Endodermal cell (in vitro differentiated cells): ENCODE data around the gene SMARCE1. TPM values are rescaled to one million over a fixed set of nuclear protein-coding genes. Genes with fewer than 3 reads are reported as not detected.

Source experiments
- DNase-seq: peaks from one replicate; pipeline ENCODE4 v3.0.0-alpha.2; 2017
- H3K27ac ChIP-seq: 2 replicates; pipeline ENCODE4 v1.5.1; 2013; ENCODE audit warnings: mild to moderate bottlenecking, low read depth, low read length, moderate library complexity
- H3K27me3 ChIP-seq: 2 replicates; pipeline ENCODE4 v1.6.1; 2013; ENCODE audit warnings: mild to moderate bottlenecking, low read length, moderate library complexity; ENCODE audit not compliant: insufficient read depth, control insufficient read depth, poor library complexity, severe bottlenecking
- H3K36me3 ChIP-seq: 2 replicates; pipeline ENCODE4 v1.7.0; 2013; ENCODE audit warnings: mild to moderate bottlenecking, low read length, moderate library complexity; ENCODE audit not compliant: control insufficient read depth, insufficient read depth
- H3K4me1 ChIP-seq: one replicate; pipeline ENCODE4 v1.7.0; 2013; ENCODE audit warnings: low read length; ENCODE audit not compliant: control insufficient read depth, insufficient read depth
- H3K4me3 ChIP-seq: 2 replicates; pipeline ENCODE4 v1.5.1; 2013; ENCODE audit warnings: mild to moderate bottlenecking, low read length, moderate library complexity
- H3K9ac ChIP-seq: 2 replicates; pipeline ENCODE4 v1.6.1; 2013; ENCODE audit warnings: mild to moderate bottlenecking, low read length, moderate library complexity; ENCODE audit not compliant: poor library complexity, severe bottlenecking; ENCODE audit errors: extremely low read depth
- H3K9me3 ChIP-seq: 2 replicates; pipeline ENCODE4 v1.6.1; 2013; ENCODE audit warnings: mild to moderate bottlenecking, low read length, moderate library complexity; ENCODE audit not compliant: control insufficient read depth
- H3K27ac Mint-ChIP-seq: 2 replicates; pipeline ENCODE4 v1.8.0; 2020; ENCODE audit warnings: mixed read lengths
- H3K27me3 Mint-ChIP-seq: 2 replicates; pipeline ENCODE4 v1.8.0; 2021; ENCODE audit warnings: mild to moderate bottlenecking, mixed read lengths; ENCODE audit not compliant: insufficient read depth
- H3K36me3 Mint-ChIP-seq: 2 replicates; pipeline ENCODE4 v1.8.0; 2020; ENCODE audit warnings: low read depth, mixed read lengths
- H3K4me1 Mint-ChIP-seq: 2 replicates; pipeline ENCODE4 v1.8.0; 2020; ENCODE audit warnings: mixed read lengths
- H3K4me3 Mint-ChIP-seq: 2 replicates; pipeline ENCODE4 v1.8.0; 2020; ENCODE audit warnings: mild to moderate bottlenecking, moderate library complexity, mixed read lengths
- H3K9me3 Mint-ChIP-seq: 2 replicates; pipeline ENCODE4 v1.8.0; 2020; ENCODE audit warnings: mild to moderate bottlenecking, mixed read lengths
- CTCF ChIP-seq: fragments of 200-600 bp; sonication (generic); conservative IDR thresholded peaks from 2 replicates; pipeline ENCODE4 v1.5.0; 2021; ENCODE audit warnings: antibody characterized with exemption, mild to moderate bottlenecking
- WGBS, 2 experiments: methylation state at CpG; one replicate each; pipeline versions ENCODE4 v1.1.5 to v1.1.7; 2013; ENCODE audit warnings: missing lambda C conversion rate in 2 of 2, mixed read lengths in 1 of 2; ENCODE audit not compliant: insufficient coverage in 1 of 2, insufficient read length in 1 of 2; 5-methylcytosine and 5-hydroxymethylcytosine counted together
- total RNA-seq, 2 donors: library from RNA; stranded (reverse); fragmentation: NEBNext Ultra II Directional in 1 of 2; extraction: Animal tissue kit (Norgen Biotek cat#: 25700) in 1 of 2; gene quantifications; 2 replicates in 1 of 2; 3 replicates in 1 of 2; pipeline ENCODE4 v1.2.1, GENCODE V29; 2021

SMARCE1 gene
- total RNA-seq, 2 donors from 2014 or later: 156 to 191 TPM

DNA sequence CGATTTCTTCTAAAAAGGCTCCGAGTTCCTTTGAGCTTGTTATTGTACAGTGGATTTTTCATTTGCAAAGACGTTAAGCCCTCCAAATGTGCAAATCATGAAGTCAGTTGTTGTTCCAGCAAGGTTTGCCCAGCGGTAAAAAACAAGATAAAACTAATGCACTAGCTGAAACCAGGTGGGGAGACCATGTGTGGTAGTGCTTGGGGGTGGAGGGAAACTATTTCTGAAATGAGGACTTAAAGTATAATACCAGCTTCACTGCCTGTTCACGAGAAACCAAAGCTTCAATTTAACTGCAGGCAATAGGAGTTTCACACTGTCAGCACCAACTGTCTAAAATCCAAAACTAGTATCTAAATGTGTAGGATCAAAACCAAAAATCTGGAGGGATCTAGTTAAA is 22.3 kb downstream of the SMARCE1 start:
- H3K27me3 ChIP-seq: no peaks in the 10 kb centered on the region
- no peak overlapping the region for H3K27ac ChIP-seq
- no peak overlapping the region for H3K27ac Mint-ChIP-seq
- H3K4me1 ChIP-seq: peaks cover 12% of the 10 kb centered on the region
- H3K4me1 Mint-ChIP-seq: peaks cover 24% of the 10 kb centered on the region
- no peaks in the 10 kb centered on the region for H3K9me3 Mint-ChIP-seq
- H3K4me3 ChIP-seq: no peak overlapping the region
- 64 to 65% methylated on average over 5 of the region's 5 CpGs for WGBS, 2 experiments
- no peak overlapping the region for H3K4me3 Mint-ChIP-seq
- no peaks in the 10 kb centered on the region for H3K9me3 ChIP-seq
- no peaks in the 10 kb centered on the region for H3K27me3 Mint-ChIP-seq
- H3K36me3 ChIP-seq: peaks cover 30% of the 10 kb centered on the region
- no peak overlapping the region for H3K9ac ChIP-seq
- peaks cover 30% of the 10 kb centered on the region for H3K36me3 Mint-ChIP-seq
- no peak for TF ChIP-seq CTCF
- DNase-seq: no peak

- H3K4me1 Mint-ChIP-seq: peaks cover 28% of the 10 kb centered on the region
- no peak overlapping the region for H3K9ac ChIP-seq
- H3K9me3 Mint-ChIP-seq: no peaks in the 10 kb centered on the region
- no peak overlapping the region for H3K4me3 ChIP-seq
- 95 to 96% methylated on average over 10 to 12 of the region's 12 CpGs for WGBS, 2 experiments
- H3K4me1 ChIP-seq: peaks cover 12% of the 10 kb centered on the region
- peaks cover 13% of the 10 kb centered on the region for H3K36me3 ChIP-seq
- DNase-seq: no peak
- H3K27me3 Mint-ChIP-seq: no peaks in the 10 kb centered on the region
- H3K36me3 Mint-ChIP-seq: peaks cover 17% of the 10 kb centered on the region
- no peaks in the 10 kb centered on the region for H3K27me3 ChIP-seq
- H3K27ac ChIP-seq: no peak overlapping the region
- H3K4me3 Mint-ChIP-seq: no peak overlapping the region
- H3K9me3 ChIP-seq: no peaks in the 10 kb centered on the region
- TF ChIP-seq CTCF: no peak
- H3K27ac Mint-ChIP-seq: no peak overlapping the region
Measured at GRCh38 chr17:40623419-40624210, 24.0 kb downstream of the SMARCE1 start.

DNA sequence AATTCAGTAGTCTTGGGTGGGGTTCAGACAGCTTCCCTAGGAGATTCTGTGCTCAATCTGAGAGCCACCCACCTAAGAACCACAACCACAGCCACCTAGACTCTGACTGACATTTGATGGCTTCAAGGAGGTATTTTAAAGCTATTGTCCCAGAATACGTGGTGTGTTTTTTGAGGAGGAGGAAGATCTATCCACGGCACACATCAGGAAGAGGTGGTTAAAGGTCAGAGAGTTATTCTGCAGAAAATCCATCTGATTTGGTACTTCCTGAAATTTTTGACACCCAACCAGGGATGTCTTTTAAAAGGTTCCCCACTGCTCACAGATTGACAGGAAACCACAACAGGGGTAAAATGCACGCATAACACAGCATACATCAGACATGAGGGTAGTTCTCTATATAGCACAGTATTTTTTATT is 25.1 kb downstream of the SMARCE1 start:
- no peak overlapping the region for H3K9ac ChIP-seq
- H3K4me3 ChIP-seq: no peak overlapping the region
- peaks cover 12% of the 10 kb centered on the region for H3K4me1 ChIP-seq
- H3K27ac ChIP-seq: no peak overlapping the region
- Mint-ChIP-seq H3K27me3 (peaks cover 3% of the 10 kb centered on the region), H3K9me3 (no peaks in the 10 kb centered on the region), H3K36me3 (peaks cover 10% of the 10 kb centered on the region), H3K4me3 (no peak overlapping the region), H3K27ac (no peak overlapping the region), H3K4me1 (peaks cover 28% of the 10 kb centered on the region)
- H3K9me3 ChIP-seq: no peaks in the 10 kb centered on the region
- H3K36me3 ChIP-seq: peaks cover 2% of the 10 kb centered on the region
- 92 to 100% methylated on average over 1 to 3 of the region's 3 CpGs for WGBS, 2 experiments
- no peaks in the 10 kb centered on the region for H3K27me3 ChIP-seq
- no peak for DNase-seq
- no peak for TF ChIP-seq CTCF
